AG04449 (cell line): ENCODE results near the gene ARHGAP22.
A peak's percentile ranks its signal among the peaks of the same experiment; 100 is the strongest.

Experiments used
- CTCF ChIA-PET: fragments of 350-600 bp; formaldehyde crosslinking; extraction: SDS; loops from one replicate; lab custom pipeline; 2021; ENCODE audit warnings: antibody characterized with exemption; lab: Yijun Ruan, JAX
- POLR2A ChIA-PET: fragments of 400-600, 350-600 bp; formaldehyde crosslinking; extraction: SDS; loops from one replicate; lab custom pipeline; 2020; ENCODE audit warnings: antibody characterized with exemption, inconsistent platforms; lab: Yijun Ruan, JAX
- DNase-seq: peaks from one replicate; pipeline ENCODE4 v3.0.0-alpha.2; 2010; ENCODE audit warnings: low read depth, low spot score
- H3K4me3 ChIP-seq: 2 replicates; pipeline ENCODE4 v1.5.1; 2011; ENCODE audit warnings: low read depth, mild to moderate bottlenecking, control low read depth, low read length
- CTCF ChIP-seq: IDR thresholded peaks from one replicate; pipeline ENCODE4 v1.5.1; 2011; ENCODE audit warnings: mild to moderate bottlenecking, moderate library complexity, low read length, control low read depth, inconsistent platforms; ENCODE audit not compliant: insufficient read depth; ENCODE audit errors: missing control alignments

The ARHGAP22 gene

GRCh38 chr10:48595539-48595932, 9.3 kb downstream of the ARHGAP22 start:
- no peak for TF ChIP-seq CTCF
- DNase-seq = no peak
- CTCF ChIA-PET = interaction anchor here (1.3 to 5.8 kb wide), 3 partner anchors 12 to 62 kb away, joined by 6 to 42 read pairs (median 26); no protein-coding TSS in a partner anchor
- no peak overlapping the region for H3K4me3 ChIP-seq
- POLR2A ChIA-PET = interaction anchor here (1.4 kb wide), 1 partner anchor 11 kb away, joined by 4 read pairs; no protein-coding TSS in a partner anchor

DNA sequence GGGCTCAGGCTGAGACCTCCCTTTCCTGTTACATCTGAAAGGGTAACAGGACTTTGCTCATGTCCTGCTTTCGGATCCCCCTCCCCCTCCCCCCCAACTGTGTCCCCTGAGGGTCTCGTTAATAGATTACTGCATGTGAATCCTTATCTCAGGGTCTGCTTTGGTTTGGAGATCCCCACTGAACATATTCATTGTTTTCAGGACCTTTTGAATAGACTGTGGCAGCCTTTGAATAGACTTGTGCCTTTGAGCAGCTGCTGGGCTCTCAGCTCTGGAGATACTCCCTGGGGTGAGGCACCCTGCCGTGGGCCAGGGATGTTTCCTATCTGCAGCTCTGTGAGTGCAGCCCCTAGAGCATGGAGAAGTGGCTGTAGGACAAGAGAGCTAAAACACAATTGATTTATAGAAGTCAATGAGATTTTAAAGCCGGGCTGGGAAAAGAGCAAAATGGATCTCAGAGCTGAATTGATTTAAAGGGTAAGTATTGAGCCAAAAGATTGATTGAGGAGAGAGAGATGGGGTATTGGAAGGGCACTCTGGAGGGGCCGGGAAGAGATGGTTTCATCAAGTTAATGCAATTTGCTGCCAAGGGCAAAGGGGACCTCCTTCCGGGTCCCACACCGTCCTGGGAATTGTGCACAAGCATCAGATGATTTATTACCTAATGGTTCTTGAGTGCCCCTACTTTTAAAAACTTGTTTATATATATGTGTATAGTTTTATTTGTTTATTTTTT, 9.9 kb downstream of the ARHGAP22 start:
- no peak for DNase-seq
- ChIA-PET POLR2A (interaction anchor here (1.3 to 1.4 kb wide), 2 partner anchors 8 to 12 kb away, joined by 3 to 4 read pairs; no protein-coding TSS in a partner anchor), CTCF (interaction anchor here (0.7 to 5.8 kb wide), 4 partner anchors 12 to 62 kb away, joined by 3 to 42 read pairs (median 16); no protein-coding TSS in a partner anchor)

GRCh38 chr10:48594371-48594770, 10.5 kb downstream of the ARHGAP22 start:
- H3K4me3 ChIP-seq = no peak overlapping the region
- DNase-seq = no peak
- POLR2A ChIA-PET = interaction anchor here (1.3 to 1.4 kb wide), 2 partner anchors 8 to 12 kb away, joined by 3 to 4 read pairs; no protein-coding TSS in a partner anchor
- no peak for TF ChIP-seq CTCF
- CTCF ChIA-PET = interaction anchor here (0.7 to 5.8 kb wide), 6 partner anchors 11 to 63 kb away, joined by 3 to 42 read pairs (median 6); no protein-coding TSS in a partner anchor

More for the DNA sequence above, 9.9 kb downstream of the ARHGAP22 start:
- H3K4me3 ChIP-seq = no peak overlapping the region
- no peak for TF ChIP-seq CTCF

- H3K4me3 ChIP-seq = no peak overlapping the region
- TF ChIP-seq CTCF = no peak
- ChIA-PET CTCF (interaction anchor here (0.8 to 4.7 kb wide), 4 partner anchors 11 to 229 kb away, joined by 3 to 26 read pairs (median 4); no protein-coding TSS in a partner anchor), POLR2A (no interaction called here)
- DNase-seq = no peak
Observed at GRCh38 chr10:48592346-48592745, 12.5 kb downstream of the ARHGAP22 start.

DNA sequence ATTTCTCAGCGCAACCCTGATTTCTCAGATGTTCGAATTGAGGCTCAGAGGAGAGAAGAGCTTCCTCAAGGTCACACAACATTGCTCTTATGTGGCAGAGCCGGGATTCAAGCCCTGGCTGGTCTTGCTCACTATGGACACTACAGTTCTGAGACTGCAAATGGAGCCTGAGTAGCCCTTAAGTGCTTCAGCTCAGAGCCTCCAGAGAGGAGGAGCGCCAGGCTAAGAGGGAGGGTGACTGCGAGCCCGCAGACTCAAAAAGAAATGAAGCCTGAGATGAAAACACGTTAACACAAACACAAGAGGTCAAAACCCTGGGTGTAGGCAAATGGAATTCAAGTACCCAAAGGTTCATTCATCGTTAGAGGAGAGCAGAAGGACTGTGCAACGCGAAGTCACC, 13.9 kb downstream of the ARHGAP22 start:
- no peak for TF ChIP-seq CTCF
- CTCF ChIA-PET = interaction anchor here (1.0 to 6.9 kb wide), 3 partner anchors 12 to 66 kb away, joined by 3 to 65 read pairs (median 40); no protein-coding TSS in a partner anchor
- no peak for DNase-seq
- H3K4me3 ChIP-seq = no peak overlapping the region
- POLR2A ChIA-PET = interaction anchor here (3.0 kb wide), 1 partner anchor 16 kb away, joined by 35 read pairs; the partner anchor contains the start of gene ARHGAP22

GRCh38 chr10:48589266-48589665, 15.6 kb downstream of the ARHGAP22 start:
- POLR2A ChIA-PET = interaction anchor here (0.6 to 3.0 kb wide), 10 partner anchors 10 to 979 kb away, joined by 3 to 35 read pairs (median 3); partner anchors contain the start of gene ARHGAP22

More at GRCh38 chr10:48589266-48589665, 15.6 kb downstream of the ARHGAP22 start:
- CTCF ChIA-PET = interaction anchor here (1.0 to 6.9 kb wide), 8 partner anchors 11 to 67 kb away, joined by 3 to 65 read pairs (median 6); no protein-coding TSS in a partner anchor
- H3K4me3 ChIP-seq = no peak overlapping the region
- DNase-seq = peak; percentile 94
- TF ChIP-seq CTCF = no peak
